Stimulated activated CD8-positive, alpha-beta memory T cell treated with anti-CD3 and anti-CD28 coated beads, Interleukin-2, amount 100 ng/mL, for 48 hours (primary cell): ENCODE measurements around the gene RAX2.
A peak's percentile ranks its signal among the peaks of the same experiment; 100 is the strongest.

Experiments used
- DNase-seq, 2 donors: peaks; one replicate each; pipeline ENCODE4 v3.0.0-alpha.2; 2020; ENCODE audit warnings: low read depth in 2 of 2

The RAX2 gene

DNA sequence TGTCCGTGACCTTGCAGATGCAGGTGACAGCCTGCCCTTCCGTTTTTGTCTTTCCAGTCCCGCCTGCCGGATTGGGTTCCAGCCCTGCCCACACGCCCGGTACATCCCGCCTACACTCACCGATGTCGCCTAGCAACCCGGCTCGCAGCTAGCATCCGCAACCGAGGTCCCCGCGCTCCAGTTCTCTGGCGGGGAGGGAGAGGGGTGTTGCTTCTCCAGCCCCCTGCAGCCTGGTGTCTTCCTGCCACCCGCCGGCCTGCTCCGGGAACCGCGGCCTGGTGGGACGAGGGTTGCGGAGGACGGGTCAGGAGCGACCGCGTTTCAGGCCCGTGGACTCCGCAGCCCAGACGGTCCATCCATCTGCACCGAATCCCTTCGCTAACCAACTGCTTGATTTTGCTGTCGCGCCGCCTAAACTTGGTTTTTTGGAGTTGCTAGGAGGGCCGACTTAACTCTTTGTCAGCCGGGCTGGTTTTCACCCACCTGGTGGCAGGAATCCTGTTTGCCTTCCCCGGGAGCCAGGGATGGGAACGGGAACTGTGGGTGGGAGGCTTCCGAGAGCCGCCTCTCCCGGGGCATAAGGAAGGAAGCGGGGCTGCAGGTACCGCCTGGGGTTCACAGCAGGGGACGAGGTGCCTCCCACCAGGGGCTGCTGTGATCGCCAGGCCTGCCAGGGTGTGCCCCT is 29.5 kb upstream of the RAX2 start:
- peak; percentile 46 to 53 for DNase-seq

DNA sequence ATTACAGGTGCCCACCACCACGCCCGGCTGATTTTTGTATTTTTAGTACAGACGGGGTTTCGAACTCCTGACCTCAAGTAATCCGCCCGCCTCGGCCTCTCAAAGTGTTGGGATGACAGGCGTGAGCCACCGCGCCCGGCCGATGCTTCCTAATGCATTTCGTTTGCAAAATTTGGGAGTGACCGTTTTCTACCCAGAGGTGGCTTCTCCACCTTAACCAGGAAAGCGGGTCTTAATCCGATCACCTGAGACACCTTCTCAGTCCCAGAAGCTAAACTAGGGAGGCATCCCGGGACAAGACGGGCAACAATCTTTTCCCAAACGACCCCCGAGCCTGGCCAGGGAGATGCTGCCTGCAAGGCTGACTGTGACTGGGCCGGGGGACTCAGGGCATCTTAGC is 29.0 kb upstream of the RAX2 start:
- no peak for DNase-seq

DNA sequence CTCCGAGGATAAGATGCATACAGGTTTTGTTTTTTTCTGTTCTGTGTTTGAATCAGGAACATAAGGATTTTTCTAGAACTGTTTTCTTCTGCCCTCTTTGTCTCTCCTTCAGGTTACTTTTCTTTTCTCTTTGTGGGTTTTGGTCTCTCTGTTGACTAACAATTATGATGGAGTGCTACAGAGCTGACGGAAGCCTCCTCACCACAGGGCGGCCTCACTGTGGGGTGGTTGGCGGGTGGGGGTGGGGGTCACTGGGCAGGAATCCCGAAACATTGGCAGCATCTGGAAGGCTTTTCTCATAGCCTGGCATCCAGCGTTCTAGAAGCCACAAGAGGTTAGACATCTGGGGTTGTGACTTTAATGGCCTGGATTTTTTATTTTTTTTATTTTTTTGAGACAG is 26.1 kb upstream of the RAX2 start:
- no peak for DNase-seq

DNA sequence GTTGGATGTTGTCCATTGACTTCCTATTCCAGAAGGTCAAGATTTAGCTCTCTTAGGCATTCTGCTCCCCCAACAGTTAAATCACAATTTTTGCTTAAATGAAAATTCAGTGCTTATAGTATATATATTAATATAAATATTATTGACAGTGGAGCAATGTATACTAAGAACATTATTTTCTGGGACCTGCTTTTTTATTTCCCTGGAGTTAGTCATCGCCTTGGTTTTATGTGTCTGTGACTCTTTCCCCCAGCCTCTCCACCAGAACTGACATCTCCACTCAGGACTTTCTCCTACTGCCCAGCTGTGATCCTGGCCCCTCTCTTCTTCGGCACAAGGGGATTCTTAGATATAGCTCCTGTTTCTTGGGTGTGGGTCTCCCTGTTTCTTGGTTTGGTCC is 24.3 kb upstream of the RAX2 start:
- no peak for DNase-seq

DNA sequence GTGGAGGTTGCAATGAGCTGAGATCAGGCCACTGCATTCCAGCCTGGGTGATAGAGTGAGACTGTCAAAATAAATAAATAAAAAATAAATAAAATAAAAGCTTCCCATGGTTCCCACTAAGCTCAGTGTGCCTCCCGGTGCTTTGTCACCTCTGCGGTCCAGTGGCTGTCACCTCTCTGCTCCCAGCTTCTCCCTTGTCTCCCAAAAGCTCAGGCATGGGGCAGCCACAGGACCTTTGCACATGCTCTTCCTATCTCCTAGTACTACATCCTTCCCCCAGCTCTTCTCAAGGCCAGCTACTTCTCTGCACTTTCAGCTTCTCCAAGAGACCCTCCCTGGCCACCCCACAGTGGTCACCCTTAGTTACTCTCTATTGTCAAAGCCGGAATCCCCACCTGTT is 21.8 kb upstream of the RAX2 start:
- no peak for DNase-seq

DNA sequence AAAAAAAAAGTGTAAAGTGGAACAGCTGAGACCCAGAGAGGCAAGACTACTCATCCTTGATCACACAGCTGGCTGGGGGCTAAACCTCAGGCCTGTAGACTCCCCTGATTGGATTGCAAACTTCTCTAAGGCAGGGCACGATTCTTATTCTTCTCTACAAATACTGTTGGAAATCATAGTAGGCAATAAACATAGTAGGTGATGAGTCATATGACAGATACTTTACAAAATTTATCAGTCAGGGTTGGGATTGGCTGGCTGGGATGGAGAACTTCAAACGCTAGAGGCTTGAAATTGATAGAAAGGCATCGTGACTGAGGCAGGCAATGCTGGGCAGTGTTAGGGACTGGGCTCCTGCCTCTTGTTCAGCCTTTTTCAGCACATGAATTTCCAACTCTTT is 20.1 kb upstream of the RAX2 start:
- DNase-seq = no peak

DNA sequence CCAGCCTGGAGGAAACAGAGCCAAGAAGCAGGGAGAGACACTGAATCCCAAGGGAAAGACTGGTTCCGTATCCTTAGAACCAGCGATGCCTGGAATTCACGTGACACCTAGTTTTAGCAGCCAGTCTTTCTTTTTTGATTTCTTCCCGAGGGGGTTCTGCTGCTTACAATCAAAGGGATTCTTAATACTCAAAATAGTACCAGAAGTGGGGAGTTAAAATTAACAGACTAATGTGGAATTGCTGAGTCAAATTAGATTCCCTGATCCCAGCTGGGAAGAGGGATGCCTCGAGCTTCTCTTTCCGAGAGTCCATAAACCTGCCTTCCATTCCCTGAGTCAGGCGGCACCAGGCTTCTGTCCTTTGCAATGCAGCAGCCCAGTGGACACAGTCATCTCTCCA is 18.9 kb upstream of the RAX2 start:
- no peak for DNase-seq

DNA sequence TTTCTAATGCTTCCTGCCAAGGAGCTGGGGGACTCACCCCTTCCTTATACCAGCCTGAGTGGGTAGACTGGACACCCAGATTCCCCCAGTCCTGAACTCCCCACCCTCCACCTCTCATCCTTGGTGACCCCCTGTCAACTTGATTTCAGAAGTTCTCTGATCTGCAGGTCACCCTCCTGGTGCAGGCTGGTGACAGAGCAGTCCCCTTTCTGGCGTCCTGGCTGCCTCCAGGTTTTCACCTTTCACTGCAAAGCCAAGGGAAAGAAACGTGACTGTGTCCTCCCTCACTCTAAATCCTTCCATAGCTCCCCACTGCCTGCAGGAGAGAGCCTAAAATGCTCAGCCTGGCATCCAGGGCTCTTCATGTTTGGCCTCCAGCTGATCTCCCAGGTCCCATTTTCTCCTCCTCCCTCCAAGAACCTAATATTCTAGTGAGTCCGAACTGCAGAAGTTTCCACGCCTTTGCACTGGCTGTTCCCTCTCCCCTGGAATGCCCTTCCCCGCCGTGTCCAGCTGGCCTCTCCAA is 18.2 kb upstream of the RAX2 start:
- DNase-seq = no peak

DNA sequence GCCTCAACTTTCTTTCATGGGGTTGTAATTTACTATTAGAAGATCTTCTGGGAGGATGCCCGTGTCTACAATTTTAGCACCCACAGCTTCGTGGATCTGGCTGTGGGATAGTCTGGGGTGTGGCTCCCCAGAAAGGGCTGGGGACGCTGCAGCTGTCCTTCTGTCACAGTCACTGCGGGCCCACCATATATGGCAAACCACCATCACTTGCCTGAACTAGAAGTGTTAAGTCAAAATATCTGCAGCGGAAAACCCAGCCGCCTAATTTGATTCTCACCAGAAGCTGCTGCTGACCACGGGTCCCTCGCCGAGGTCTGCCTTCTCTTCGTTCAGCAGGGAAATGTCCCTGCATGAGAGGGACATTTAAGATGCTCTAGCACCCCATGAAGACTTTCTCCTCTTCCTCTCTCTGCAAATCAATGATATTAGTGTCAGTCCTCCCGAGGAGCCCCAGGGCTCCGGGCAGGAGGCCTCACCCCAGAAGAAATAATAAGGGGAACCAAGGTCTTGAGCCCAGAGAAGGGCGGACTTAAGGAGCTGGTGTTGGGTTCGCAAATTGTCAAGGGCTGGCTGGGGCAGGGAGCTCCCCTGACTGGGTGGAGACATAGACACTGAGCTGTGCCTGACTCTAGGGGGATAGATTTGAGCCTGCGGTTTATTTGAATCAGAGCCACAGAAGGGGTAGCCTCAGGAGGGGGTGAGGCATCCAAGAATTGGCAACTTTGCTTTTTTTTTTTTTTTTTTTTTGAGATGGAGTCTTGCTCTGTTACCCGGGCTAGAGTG is 17.2 kb upstream of the RAX2 start:
- DNase-seq = no peak

DNA sequence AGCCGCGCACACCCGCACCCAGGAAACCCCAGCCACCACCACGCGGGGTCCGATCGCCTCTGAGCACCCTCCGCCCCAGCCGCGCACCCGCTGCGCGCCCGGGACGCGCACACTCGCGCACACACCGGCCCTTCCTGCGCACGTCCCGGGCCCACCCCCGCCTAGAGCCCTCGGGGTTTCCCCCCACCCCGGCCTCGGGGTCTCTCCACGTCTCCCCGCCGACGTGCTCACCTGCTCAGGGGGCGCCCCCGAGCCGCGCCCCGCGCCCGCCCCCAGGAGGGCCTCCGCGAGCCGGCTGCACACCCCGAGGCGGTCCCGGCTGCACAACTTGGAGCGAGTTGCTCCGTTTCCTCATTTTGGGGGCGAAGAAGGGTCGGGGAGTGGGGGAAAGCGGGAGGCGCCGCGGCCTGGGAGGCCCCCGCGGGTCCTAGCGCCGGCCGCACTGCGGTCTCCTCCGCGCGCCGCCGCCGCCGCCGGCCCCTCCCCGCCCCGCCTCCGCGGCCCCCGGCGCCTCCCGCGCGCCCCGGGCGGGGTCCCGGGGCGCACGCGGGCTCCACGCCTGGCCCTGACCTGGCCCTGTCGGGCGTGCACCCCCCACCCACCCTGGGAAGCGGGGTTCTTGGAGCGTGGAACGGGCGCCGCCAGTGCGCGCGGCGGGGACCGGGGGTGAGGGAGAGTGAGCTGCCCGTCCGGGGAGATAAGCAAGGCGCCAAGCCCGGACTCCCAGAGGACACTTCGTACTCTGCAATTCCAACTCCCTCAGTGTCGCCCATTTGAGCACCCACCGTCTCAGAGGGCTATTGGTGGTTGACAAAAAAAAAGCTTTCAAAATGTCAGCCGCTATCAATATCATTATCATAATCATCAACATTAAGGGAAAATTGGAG is 14.2 kb upstream of the RAX2 start, which contains the start of gene MATK:
Gene MATK (minus strand): TSS at position 444 of the 887 bp plus-strand sequence. CDS start 1,246 bp downstream, outside the sequence.
- no peak for DNase-seq

DNA sequence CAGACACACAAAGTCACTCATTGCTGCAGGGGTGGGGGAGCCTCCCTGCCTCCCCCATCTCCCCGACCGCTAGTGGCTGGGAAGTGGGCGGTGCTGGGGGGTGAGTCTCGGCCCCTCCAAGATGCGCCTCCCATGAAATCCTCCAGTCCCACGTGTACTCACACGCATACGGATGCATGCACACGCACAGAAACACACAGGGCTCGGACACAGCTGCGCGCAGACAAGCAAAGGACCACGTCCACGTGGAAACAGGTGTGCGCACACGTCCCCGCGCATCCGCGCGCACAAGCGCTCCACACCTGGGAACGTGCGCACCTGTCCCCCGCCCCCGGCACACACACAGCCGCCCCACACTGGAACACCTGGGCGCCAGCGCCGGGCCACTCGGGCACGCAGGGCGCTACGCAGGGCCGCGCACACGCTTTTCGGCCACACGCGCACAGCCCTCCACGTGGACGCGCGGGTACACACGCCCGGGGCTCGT is 13.5 kb upstream of the RAX2 start:
- no peak for DNase-seq

DNA sequence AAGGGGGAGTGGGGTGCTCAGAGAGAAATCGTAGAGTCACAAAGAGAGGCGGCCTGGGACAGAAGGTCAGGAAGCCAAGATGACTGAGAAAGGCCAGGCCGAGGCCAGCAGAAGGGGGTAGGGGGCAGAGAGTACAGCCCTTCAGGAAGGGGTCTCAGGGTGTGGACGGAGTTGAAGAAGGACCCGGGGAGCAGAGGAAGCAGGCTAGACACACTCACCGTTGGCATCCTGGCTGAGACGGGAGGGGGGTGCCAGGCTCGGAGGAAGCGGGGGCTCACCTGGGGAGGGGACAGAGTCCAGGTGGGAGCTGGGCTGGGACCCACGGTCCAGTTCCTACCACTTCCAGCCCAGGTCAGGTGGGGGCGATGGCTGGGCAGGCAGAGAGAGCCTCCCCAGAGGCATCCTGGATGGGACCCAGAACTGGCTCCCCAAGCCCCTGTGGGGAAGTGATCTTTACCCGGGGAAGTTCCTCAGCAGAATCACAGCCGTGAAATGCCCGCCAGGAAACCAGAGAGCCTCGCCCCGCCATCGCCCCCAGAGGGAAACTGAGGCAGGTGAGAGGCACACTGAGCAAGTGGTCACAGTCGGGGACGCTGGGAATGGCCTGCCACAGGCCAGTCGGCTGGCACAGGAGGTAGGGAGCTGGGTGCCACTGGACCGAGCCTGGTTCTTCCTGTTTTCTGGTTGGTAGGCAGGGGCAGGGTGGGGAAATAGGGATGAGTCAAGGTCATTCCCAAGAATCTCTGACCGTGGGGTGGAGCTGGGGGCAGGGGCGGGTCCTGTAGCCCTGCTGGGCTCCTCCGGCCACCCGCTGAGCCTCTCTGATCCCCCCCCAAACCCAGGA is 12.8 kb upstream of the RAX2 start:
- DNase-seq = no peak

DNA sequence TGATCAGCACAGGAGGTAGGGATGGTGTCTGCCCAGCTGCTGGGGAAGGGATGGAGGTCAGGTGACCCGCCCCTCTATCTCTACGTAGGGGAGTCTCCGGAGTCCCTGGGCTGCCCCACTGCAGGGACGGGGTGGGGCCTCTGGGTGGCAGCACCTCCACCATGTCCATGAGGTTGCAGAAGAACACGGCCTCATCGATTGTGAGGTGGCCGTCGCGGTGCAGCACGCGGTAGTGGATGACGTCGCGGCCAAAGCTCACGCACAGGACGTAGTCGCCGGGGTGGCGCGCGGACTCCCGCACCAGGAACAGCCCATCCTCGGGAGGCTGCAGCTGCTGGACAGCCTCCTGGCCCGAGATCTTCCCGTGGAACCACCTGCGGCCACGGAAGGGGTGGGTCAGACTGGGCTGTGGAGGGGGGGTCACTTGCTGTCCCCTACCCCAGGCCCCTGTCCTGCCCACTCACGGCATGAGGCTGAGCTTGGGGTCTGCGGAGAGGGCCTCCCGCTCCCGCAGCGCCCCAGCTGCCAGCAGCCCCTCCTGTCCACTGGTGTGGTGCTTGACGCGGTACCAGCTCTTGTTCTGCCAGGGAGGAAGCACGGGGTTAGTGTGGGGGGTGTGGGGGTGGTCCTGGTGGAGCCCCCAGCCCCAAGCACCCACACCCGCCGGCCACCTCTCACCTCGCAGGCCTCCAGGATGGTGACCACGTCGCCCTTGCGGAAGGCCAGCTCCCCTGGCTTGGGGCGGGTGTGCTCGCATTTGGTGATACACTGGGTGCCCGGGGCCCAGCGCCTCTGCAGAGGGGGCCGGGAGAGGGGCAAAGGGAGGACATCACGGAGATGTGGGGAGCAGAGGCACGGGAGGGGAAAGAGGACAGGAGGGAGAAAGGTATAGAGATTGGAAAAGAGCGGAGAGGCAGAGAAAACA is 11.9 kb upstream of the RAX2 start:
- peak in 1 of 2 donors; percentile 36 for DNase-seq

DNA sequence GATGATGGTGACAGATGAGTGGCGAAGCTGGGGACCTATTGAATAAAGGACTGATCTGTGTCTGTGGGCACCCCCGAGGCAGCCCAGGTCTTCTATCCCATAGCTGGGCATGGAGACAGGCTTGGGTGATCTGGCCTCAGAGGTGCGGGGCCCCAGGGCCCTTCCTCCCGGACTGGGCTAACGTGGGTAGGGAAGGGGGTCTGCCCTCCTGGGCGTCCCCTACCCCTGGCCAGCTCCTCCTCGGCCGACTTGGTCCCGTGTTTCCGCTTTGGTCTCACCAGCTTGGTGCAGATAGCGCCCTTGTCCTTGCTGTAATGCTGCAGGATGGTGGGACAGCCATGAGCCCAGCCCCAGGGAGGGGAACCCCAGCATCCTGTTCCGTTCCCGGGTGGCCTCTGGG is 10.9 kb upstream of the RAX2 start:
- DNase-seq = no peak

DNA sequence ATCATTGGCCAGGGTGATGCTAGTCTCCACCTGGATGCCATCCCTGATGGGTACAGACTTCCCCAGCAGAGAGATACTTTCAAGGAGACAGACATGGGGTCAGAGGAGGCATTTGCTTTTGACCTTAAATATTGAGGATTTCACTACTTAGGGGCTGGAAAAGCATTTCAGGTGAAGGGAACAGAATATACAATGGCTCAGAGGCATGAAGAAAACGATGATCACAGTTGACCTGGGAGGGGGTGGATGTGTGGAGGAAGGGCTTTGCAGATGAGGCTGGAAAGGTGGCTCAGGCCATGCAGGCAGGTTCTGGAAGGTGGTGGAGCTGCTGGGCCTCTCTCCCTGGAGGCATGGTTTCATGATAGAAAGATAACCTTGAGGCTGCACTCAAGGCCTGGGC is 10.3 kb upstream of the RAX2 start:
- no peak for DNase-seq

DNA sequence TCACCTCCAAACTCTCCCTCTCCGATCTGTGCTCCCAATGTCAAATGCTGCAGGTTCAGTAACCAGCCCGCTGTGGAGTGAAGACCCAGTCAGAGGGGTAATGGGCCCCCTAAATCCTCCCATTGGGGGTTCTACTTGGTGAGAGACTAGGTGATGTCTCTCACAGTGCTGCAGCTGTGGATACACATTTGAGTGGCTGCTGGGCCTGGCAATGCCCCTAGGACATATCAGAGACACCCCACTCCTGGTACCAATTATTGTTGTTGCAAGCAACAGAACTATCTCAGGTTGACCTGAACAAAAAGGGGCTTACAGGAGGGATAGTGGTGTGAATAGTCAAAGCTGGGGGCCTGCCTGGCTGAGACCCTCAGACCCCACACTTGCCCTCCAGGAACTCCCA is 9.6 kb upstream of the RAX2 start:
- DNase-seq = no peak

DNA sequence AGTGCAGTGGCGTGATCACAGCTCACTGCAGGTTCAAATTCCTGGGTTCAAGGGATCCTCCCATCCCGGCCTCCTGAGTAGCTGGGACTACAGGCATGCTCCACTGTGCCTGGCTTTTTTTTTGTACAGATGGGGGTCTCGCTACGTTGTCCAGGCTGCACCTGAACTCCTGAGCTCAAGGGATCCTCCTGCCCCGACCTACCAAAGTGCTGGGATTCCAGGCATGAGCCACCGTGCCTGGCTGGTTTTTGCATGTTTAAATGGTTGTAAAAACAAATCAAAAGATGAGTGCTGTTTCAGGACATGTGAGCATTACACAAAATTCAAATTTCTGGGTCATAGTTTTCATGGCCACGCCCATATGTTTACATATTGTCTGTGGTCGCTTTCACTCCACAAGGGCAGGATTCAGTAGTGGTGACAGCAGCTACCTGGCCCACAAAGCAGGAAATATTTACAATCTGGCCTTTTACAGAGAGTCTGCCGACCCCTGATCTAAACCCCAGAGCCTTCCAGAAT is 8.8 kb upstream of the RAX2 start:
- DNase-seq = no peak

DNA sequence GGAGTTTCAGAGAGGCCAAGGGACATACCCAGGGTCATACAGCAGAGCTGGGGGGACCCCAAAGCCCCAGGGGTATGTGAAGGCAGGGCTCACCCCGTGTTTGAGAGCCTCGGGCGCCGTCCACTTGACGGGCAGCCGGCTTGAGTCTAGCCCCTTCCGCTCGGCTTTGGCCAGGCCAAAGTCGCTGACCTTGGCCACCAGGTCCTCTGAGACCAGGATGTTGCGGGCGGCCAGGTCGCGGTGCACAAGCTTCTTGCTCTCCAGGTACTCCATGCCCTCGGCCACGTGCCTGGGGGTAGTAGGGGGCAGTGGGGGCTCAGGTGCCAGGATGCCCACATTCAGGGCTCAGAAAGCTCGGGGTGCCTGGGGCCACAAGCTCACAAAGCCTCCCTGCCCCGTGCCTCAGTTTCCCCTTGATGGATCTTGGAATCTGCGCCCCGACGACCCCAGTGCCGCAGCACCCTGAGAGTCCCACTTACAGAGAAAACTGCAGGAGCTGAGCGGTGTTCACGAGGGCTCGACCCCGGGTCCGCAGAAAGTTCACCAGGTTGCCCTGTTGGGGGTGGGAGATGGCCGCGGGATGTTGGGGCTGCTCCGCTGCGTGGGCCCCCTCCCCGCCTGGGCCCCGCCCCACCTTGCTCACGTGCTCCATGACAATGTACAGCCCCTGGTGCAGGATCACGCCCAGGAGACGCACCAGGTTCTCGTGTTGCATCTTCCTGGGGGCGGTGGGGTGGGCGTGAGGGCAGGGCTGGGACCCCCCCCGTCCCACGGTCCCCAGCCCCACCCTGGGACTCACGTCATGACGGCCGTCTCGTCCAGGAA is 7.1 kb upstream of the RAX2 start:
- DNase-seq = no peak
